Gastroesophageal sphincter (tissue), 3 donors: ENCODE data around the gene SRP68.

Source experiments
- EP300 ChIP-seq: sonication (generic); formaldehyde crosslinking; IDR thresholded peaks from one replicate; pipeline ENCODE4 v1.6.1; 2017; ENCODE audit warnings: antibody characterized with exemption, mild to moderate bottlenecking
- POLR2A ChIP-seq, 2 donors: fragments of 450-650 bp; IDR thresholded peaks; one replicate each; pipeline ENCODE4 v1.6.1; 2017; ENCODE audit warnings: antibody characterized with exemption in 2 of 2, mild to moderate bottlenecking in 2 of 2, moderate library complexity in 1 of 2
- POLR2AphosphoS5 ChIP-seq: sonication (generic); formaldehyde crosslinking; IDR thresholded peaks from one replicate; pipeline ENCODE4 v1.6.1; 2017; ENCODE audit warnings: antibody characterized with exemption
- TF ChIP-seq, protein P1 (sequence below), 4 experiments: fragments of 200-600 bp in 2 of 4; fragments of 450-650 bp in 2 of 4; sonication (generic) in 1 of 4; IDR thresholded peaks; one replicate each; pipeline ENCODE4 v1.5.1; 2017 to 2019; ENCODE audit warnings: antibody characterized with exemption in 4 of 4, mild to moderate bottlenecking in 2 of 4, moderate library complexity in 2 of 4

DNA sequence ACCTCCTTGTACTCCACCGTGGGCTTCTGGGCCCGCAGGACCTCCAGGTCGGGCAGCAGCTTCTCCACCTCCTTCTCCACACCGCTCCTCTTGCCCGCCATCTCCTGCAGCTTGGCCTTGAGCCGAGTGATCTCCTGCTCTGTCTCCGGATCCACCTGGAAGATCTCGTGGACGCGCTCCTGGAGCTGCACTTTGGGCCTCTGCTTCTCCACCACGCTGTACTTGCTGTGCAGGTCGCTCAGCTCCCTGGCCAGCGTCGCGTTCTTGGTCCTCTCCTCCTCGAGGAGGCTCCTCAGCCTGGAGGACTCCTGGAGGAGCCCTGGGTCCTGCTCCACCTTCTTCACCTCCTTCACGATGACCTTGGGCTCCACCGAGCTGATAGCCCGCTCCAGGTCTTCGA lies 62.9 kb downstream of the SRP68 start:
- TF ChIP-seq, protein P1, sequence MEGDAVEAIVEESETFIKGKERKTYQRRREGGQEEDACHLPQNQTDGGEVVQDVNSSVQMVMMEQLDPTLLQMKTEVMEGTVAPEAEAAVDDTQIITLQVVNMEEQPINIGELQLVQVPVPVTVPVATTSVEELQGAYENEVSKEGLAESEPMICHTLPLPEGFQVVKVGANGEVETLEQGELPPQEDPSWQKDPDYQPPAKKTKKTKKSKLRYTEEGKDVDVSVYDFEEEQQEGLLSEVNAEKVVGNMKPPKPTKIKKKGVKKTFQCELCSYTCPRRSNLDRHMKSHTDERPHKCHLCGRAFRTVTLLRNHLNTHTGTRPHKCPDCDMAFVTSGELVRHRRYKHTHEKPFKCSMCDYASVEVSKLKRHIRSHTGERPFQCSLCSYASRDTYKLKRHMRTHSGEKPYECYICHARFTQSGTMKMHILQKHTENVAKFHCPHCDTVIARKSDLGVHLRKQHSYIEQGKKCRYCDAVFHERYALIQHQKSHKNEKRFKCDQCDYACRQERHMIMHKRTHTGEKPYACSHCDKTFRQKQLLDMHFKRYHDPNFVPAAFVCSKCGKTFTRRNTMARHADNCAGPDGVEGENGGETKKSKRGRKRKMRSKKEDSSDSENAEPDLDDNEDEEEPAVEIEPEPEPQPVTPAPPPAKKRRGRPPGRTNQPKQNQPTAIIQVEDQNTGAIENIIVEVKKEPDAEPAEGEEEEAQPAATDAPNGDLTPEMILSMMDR (IDR thresholded peaks at IDR 0.05), result no peak
- TF ChIP-seq POLR2A (IDR thresholded peaks at IDR 0.05), result no peak
- no peak for TF ChIP-seq POLR2AphosphoS5
- TF ChIP-seq EP300, result no peak
